Pulmonary artery endothelial cell (primary cell): ENCODE results near the gene ZNF774. TPM values are rescaled to one million over a fixed set of nuclear protein-coding genes. Genes with fewer than 3 reads are reported as not detected.
A peak's percentile ranks its signal among the peaks of the same experiment; 100 is the strongest.
"Not testable (repeated sequence)": the region's sequence is repeated elsewhere in the genome, so short reads cannot be mapped to it uniquely, and the experiment has no call there.

ENCODE experiments used
- DNase-seq: peaks from one replicate; pipeline ENCODE4 v3.0.0-alpha.2; 2011; ENCODE audit warnings: low read depth, low spot score
- total RNA-seq: library from RNA; depleted of rRNA; stranded (reverse); fragments of >200 nt; gene quantifications from 2 replicates; pipeline ENCODE4 v1.2.3, GENCODE V29; 2014

ZNF774 gene
- 0.92 and 1.1 TPM in 2 replicates for total RNA-seq

DNA sequence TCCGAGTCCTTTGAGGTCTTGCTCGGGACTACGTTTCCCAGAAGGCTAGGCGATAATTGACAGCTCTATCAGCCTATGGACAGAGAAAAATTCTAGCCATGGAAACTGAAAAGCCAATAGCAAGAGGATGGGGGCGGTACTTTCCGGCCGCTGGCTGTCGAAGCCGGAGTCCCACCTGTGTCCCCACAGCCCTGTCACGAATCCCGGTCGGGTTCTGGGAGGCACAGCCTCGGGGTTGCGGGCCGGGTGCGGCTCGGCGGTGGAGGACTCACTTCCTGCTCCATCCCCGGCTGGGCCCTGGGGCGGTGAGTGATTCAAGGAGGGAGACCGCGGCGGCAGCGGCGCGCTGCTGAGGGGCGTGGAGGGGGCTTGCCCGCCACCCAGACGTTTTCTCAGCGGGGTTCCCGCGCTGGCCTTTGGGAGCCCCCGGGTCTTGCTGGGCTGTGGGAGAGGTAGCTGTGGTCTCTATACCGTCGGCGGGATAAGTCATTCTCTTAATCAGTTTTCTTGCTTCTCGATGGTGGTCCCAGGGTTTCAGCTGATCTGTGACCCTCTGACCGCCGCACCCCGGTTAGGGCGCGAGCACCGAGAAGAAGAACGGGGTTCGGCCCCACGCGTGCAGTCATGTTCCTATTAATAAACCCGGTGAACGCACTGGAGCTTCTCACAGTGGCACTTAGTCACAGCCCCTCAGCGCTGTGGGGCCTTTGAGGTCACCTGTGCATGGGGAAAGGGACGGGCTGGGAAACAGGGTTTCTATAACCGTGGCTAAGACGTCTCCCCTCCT is at the start of gene ZNF774:
Gene ZNF774, plus strand, starts transcription at position 178 of the 787 bp plus-strand sequence. CDS start 2,377 bp downstream, outside the sequence.
- DNase-seq: peak; percentile 71

DNA sequence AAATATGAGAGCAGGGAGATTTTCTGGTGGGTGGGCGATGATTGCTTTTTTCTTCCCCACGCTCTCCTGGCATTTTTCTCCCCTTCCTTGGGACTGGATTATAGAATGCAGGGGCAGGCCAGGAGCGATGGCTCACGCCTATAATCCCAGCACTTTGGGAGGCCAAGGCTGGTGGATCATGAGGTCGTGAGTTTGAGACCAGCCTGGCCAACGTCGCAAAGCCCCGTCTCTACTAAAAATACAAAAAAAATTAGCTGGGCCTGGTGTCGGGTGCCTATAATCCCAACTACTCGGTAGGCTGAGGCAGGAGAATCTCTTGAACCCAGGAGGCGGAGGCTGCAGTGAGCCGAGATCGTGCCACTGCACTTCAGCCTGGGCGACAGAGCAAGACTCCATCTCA is 46.7 kb upstream of the ZNF774 start:
- DNase-seq: not testable (repeated sequence)

DNA sequence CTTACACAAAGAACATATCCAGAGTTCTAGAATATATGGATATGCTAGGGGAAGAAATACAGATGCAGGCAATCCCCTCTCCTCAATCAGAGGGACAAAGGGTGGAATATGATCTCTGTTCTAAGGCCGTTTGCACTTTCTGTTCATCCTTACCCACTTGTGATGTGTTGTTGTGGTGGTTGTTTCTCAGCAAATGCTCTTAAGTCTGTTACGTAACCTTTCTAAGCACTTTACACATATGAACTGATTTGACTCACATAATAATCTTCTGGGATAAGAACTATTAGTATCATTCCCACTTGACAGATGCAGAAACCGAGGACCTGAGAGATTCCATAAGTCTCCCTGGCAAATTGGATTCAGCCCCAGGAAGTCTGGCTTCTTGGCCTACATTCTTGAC is 46.2 kb upstream of the ZNF774 start:
- DNase-seq: no peak

DNA sequence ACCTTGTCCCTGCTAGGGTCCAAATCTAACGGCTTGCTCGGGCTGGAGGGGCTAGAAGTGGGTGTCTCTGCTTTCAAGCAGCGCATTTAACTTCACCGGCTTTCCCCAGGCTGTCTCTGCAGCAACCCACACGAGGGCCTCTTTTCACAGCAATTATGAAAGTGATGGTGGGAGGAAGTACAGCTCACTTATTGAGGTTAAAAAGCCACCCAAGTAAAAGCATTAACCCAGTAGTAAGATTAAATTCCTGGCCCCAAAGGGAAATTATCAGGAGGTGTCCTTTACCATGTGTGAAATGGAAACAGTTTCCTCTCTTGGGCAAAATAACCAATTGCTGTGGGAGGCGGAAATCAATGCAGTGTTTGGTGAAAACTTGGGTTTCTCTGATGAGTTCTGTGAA is 45.5 kb upstream of the ZNF774 start:
- no peak for DNase-seq

DNA sequence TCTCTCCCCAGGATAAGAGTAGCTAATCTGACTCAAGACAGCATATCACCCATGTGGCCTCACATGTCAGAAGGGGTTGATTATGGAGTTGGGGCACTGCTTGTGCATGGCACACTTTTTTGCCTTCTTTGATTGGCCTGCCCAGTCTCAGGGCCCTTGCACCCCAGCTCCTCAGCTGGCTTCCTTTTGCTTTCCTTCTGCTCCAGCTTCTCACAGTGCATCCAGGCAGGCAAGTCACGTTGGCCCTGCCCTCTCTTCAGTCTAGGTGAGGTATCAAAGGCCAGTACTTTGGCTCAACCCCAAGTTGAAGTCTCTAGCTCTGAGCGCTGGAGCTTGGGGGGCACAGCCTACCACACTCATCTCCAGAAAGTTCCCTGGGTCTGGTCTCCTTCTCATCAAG is 44.4 kb upstream of the ZNF774 start:
- DNase-seq: no peak

DNA sequence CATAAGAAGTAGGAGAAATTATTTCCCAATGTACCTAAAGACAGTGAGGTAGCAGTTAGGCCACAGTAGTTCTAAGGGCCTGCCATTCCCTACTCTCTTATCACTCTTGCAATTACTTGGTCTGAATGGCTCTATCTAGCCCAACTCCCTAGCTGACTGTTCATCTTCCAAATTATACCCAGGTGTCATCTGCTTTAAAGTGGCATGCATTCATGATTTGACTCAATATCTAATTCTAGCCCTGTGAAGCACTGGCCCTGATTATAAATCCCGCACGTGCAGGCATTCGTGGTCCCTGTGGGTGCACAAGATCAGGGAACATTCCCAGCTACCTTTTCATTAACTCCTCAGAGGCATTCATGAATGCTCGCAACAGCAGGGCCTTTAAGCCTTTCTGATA is 43.1 kb upstream of the ZNF774 start:
- DNase-seq: no peak

DNA sequence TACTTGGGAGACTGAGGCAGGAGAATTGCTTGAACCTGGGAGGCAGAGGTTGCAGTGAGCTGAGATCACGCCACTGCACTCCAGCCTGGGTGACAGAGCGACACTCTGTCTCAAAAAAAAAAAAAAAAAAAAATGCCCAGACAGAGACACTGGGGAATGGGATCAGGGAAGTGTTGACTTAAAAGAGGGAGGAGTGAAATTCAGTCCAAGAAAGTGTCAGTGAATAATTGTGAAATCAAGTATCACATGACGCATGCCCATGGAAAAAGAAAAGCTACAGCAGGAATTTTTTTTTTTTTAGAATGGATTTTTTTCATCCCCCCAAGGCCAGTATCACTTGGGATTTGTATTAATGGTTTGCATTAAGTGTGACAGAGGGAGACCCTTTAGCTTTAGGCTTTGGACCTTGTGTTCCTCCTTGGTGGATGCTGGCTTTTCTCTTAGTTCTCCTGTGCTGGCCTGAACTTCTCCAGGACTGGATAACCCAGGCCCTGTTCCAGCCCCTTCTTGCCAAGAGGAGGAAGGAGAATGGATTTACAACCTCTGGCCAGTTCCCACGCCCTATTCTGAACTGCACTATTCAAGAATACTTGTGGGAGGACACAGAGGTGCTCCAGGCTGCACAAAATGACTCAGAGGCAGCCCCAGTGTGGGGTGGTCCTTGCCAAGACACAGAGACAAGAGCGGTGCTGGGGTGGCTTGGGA is 36.7 kb upstream of the ZNF774 start:
- DNase-seq: no peak

DNA sequence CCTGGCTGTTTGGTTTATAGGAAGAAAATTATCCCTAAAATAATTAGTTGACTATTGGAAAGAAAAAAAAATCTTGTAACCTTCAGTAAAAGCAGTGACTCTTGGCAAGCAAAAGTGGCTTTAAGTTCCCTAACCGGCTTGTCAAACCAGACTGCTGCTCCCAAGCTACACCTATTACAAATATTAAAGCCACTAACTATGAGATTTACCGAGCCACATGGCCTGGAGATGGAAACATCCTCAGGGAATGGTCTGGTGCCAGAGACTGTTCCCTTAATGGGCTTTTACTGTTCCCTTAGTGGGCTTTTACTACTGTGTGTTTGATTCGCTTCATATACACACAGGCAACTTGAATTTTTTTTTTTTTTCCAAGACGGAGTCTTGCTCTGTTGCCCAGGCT is 35.9 kb upstream of the ZNF774 start:
- no peak for DNase-seq

DNA sequence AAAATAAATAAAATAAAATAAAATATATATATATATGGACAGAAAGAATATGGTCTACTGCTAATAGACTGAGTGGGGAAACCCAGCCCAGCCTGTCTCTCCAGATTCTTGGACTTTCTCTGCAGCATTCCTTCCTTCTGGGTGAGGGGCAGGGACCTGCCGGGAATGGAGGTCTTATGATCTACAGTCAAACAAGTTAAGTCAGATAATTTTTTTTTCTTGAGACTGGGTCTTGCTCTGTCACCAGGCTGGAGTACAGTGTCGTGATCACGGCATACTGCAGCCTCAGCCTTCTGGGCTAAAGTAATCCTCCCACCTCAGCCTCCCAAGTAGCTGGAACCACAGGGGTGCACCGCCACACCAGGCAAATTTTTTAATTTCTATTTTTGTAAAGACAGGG is 33.5 kb upstream of the ZNF774 start:
- DNase-seq: no peak

DNA sequence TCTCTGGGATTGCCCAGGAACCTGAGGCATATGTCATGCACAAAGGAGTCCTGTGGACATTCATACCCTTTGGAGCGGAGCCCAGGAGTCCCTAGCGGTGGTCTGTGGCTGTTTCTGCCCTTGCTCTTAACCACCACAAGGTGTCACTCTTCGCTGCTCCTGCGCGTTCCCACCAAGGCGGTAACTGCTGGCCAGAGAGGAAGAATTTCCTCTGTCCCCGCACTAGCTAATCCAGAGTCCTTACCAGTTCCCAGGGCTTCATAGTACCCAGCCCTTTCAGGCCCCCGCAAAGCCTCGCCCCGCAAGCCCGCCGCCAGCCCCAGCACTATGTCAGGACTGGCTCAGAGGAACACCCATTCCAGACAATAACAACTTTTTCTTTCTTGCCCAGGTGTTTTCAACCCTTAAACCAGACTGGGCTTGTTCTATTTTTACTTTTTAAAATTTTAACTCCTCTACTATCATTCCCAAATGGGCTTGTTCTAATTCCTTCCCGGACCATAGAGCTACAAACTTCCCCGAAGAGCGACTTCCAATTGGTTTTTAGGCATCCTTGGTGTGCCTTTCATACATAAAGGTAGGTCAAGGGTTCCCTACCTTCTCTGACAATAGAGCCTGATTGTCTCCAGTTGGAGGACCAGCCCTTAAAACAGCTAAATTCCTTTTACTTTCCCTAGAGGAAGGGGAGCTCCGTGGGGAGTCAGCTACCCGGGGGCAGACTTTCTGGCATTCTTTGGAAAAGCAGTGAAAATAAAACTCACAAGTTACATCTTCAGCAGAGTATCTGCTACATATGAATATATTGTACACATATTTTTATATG is 31.8 kb upstream of the ZNF774 start:
- peak; percentile 65 for DNase-seq

DNA sequence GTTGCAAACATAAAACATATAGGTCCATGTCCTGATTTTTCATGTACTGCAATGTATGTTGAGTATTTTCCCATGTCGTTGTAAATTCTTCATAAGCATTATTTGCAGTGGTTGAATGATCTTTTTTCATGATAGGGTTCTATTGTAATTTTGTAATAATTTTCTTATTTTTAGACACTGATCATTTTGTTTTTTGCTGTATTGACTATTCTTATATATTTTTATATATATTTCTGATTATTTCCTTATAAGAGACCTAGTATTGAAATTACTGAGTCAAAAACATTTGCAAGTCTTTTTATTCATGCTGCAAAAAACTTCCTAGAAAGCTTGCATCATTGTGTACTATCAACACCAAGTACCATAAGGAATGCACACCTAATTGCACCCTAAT is 31.2 kb upstream of the ZNF774 start:
- DNase-seq: no peak

DNA sequence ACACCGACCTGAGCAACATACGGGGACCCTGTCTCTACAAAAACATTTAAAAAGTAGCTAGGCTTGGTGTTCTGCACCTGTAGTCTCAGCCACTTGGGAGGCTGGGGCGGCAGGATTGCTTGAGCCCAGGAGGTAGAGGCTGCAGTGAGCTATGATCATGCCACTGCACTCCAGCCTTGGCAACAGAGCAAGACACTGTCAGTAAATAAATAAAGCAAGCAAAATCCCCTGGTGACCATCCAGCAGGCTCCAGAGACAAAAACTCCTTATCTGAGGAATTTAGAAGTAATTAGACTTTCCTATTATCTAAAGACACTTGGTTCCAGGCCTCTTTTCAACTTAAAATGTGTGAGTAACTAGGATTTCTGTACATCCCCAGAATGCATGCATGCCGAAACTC is 29.5 kb upstream of the ZNF774 start:
- no peak for DNase-seq

DNA sequence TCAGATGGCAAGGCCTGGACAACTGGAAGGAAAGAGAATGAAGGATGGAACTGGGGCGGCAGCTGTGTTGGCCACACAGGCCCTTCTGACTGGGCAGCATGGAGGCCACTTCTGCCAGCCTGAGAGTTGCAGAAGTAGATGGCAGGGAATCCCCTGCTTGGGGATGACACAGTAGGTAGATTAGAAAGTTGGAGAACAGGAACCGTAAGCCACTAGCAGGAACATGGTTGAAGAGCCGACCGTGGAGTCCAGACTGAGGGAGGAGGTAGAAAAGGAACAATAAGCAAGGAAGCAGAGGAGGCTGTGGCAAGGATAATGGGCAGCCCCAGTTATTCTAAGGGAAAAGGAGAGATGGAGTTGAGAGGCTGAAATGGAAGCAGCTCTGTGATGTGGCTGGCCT is 26.4 kb upstream of the ZNF774 start:
- DNase-seq: no peak

DNA sequence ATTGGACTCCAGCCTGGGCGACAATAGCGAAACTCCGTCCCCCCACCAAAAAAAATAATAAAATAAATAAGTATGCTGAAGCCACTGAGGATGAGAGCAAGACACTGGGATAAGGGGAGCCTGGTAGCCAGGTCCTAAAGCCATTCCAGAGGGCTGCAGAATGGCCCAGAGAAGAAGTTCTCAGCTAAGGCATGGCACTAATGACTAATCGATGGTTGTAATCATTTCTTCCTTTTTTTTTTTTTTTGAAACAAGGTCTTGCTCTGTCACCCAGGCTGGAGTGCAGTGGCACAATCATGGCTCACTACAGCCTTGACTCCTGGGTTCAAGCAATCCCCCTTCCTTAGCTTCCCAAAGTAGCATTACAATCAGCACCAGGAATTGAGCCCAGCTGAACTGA is 25.6 kb upstream of the ZNF774 start:
- no peak for DNase-seq

DNA sequence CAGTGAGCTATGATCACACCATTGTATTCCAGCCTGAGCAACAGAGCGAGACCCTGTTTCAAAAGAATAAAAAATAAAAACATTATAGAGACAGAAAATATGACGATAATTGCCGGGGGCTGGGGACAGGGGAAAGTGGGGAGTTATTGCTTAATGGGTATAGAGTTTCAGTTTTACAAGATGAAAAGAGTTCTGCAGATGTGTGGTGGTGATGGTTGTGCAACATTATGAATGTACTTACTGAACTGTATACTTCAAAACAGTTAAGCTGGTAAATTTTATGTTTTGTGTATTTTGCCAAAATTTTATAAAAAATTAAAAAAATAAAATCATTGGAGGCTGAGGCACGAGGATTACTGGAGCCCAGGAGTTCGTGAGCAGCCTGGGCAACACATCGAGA is 24.8 kb upstream of the ZNF774 start:
- no peak for DNase-seq

DNA sequence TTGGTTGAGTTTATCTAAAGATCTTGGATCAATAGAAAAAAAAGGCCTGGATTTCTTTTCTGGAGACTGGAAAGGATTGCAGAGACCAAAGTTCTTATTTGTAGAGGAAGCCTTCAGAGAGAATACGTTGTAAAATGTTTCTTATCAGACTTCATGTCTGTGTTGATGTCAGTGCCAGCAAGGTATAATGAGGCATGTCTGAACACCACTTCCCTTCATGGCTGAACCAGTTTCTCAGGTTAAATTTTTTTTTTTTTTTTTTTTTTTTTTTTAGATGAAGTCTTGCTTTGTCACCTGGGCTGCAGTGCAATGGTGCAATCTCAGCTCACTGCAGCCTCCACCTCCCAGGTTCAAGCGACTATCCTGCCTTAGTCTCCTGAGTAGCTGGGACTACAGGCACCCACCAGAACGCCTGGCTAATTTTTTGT is 17.8 kb upstream of the ZNF774 start:
- DNase-seq: no peak

DNA sequence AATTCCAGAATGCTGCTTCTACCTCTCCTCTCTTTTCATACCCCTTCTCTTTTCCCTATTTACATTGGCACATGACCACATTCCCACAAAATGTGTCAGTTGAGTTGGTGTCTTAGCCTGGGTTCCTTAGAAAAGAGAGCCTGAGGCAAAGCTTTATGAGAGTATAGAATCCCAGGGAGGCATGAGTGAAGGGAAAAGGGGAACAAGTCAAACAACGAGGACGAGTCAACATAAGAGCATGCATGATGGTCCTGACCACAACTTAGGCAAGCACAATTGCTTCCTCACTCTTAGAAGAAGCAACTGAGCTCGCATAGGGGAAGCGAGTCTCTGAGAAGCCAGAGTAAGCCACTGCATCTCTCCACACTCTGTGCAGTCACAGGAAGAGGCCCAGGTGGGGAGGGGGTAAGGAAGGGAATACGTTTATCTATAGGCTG is 15.4 kb upstream of the ZNF774 start:
- no peak for DNase-seq

DNA sequence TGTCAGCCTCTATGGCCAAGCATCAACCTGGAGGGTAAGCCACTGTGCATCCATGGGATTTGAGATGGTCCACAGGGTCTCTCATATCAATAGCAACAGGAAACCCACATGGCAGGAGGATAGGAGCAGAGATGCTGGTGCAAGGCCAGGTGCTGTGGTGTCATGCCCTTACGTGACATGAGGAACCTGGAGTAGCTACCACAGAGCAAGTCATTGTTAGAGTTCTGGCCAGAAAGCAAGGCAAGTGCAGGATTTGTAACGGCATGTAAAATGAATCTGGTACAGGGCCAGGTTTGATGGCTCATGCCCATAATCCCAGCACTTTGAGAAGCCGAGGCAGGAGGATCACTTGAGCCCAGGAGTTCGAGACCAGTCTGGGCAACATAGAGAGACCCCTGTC is 14.8 kb upstream of the ZNF774 start:
- DNase-seq: no peak

DNA sequence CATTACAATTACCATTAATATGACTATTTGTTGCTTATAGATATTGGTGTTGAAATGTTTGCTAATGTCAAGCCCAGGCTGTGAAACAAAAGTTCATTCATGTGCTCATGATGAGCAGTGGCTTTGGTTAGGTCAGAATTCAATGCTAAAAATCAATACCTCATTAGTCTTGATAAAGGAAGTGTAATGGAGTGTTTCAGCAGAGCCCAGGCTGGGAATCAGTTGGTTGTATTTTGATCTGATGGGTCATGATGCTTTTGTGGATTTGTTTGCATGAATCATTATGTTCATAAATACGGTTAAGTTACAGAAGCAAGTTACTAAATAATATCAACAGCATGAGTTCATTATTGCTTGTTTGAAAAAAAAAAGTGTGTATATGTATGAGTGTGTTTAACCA is 13.6 kb upstream of the ZNF774 start:
- DNase-seq: no peak

DNA sequence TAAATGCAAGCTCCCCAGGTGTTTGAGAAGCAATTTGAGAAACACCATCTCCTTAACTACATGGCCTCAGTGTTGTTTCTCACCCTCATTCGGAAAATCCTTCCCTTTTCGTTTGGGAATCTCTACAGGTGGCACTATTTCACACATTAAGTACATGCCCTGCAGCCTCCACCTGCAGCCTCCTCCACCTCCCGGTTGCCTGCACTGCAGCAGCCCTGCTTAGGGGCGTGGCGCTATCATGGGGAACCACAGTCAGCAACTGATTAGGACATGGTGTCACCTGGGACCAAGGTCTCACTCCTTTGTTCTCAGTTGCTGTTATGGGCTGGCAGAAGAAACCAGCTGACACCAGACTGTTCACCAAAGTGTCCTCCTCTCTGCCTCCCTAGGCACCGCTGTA is 11.7 kb upstream of the ZNF774 start:
- no peak for DNase-seq

DNA sequence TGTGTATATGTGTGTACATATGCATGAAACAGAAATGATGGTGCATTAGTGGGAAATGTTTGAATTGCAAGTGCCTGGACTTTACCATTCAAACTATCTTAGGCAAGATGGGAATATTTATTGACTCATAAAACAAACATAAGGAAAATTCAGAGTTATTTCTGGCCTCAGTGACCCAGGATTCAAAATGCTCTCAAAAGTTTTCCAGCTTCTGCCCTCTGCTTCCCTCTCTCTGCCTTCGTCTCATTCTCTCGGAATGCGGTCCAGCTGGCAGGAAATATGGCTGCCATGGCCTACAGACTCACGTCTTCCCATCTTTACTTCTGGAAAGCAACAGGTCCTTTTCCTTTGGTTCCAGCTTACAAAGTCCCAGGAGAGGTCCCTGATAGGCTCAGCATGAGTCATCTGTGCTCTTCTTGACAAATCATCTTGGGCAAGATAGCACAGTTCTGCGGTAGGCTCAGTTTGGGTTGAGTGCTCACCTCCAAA is 8.7 kb upstream of the ZNF774 start:
- peak; percentile 54 for DNase-seq

DNA sequence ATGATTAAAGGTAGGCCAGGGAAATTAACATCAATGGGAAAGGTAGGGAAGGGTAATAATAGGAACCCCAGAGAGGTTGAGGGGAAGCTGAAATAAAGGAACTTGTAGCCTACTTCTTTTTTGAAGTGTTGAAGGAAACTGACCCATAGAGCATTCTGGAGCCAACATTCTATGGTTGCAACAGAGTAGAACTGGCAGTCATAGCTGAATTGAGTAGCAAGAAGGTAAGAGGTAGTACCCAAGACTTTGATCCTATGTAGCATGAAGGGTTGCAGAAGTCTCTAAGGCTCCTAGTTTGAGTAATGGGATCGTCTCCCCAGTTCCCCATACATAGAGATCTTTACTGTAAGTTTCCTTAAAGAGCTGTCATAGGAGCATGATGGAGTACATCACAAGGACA is 7.4 kb upstream of the ZNF774 start:
- DNase-seq: no peak
